HG02938 (cell line): Measurements from ENCODE around the gene LMO3.

ENCODE experiments used
- ATAC-seq: cut with Tn5 transposase; IDR thresholded peaks from one replicate; pipeline ENCODE4 v1.9.1; 2021; ENCODE audit warnings: mild to moderate bottlenecking, moderate library complexity; ENCODE audit not compliant: unreplicated experiment

Gene LMO3

DNA sequence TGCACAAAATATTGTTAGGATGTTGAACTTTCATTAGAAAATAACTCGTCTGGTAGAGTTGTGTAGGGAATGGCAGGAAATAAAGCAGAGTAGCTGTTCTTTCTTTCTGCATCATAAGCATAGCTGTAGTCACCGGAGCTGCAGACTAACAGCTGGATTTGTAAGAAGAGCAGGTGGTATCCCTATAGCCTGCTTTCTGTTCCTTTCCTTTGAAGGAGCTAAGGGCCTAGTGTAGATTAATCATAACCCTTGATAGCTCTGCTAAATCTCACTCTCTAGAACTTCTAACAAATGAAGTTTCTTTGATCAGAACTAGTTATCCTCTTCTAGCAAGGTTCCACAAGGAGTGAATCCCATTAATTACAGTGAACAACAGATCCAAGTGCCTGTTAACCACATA is 3.5 kb downstream of the LMO3 start:
- no peak for ATAC-seq

DNA sequence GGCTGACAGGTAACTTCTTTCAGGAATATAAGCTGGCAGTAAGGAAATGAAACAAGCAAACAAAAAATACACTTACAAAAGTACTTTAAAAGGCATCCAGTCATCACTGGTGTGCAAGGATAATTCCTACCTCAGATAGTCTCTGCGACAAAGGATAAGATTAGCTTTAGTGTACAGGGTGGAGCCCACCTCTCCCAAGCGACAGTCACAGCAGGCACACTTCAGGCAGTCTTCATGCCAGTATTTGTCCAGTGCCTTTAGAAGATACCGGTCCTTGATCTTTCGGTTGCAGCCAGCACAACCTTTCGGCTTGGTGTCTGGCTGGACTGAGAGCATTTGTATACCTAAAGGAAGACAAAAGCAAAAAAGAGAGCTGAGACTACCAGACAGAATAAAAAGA is 5.4 kb downstream of the LMO3 start:
- ATAC-seq: no peak

DNA sequence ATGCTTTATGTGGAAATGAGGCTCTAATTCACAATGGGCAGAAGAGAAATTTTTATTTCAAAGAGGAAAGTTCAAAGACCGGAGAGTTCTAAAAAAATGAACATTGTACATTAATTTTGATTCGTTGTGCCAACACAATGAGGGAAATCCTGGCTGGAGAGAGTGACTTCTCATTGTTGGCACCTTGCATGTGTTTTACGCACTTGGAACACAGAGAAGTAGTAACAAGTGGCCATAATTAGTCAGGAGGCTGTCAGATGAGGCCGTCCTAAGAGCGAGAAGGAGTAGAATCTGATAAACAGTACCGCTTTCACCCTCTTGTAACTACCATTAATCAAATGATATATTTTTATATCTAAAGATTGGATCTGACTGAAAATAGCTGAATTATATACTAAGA is 6.9 kb downstream of the LMO3 start:
- ATAC-seq: no peak

DNA sequence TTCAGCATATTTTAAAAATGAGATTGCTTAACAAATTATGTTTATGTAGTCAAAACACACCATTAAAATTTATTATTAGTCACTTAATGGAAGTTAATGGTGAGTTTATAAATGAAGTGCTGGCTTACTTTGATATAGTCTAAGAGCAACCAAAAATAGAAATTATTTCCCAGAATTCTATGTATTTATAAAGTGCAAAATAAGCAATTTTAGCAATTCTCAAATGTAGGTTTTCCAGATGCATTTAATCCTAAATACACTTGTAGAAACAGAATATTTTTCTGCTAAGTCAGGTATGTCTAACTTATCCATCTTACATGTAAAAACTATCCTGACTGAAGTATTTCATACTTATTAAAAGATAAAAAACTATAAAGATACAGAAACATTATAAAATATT is 11.2 kb downstream of the LMO3 start:
- no peak for ATAC-seq

DNA sequence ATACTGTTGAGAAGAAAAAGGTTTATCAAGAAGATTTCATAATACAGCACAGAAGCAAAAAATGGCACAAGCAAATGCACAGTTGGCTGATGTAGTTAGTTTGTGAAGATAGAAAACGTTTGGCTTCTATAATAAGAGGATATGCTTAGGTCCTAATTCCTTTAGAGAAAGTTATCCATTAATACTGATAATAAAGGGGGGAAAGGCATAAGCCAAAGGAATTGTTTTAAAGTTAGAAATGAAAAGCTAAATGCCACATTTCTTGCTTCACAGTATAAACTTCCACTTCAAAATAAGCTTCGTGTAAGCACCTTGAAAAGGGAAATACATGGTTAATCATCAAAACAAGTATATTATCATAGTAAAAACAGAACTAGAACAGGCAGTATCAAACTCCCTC is 12.4 kb downstream of the LMO3 start:
- no peak for ATAC-seq

DNA sequence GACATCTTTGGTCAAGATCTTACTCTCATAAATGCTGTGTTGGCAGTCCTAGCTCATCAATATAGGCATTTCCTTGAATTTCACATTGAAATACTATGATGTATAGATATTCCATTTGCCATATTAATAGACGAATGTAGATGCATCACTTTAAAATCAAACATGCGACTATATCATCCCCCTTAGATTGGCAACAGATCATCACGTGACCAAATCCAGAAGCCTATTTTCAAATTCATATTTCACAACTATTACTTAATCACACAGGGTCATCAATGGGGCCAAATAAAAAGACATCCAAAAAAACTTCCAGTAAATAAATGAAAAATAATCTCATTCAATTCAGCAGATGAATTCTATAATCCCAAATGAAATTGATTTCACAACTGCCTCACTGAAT is 15.3 kb downstream of the LMO3 start:
- ATAC-seq: no peak

DNA sequence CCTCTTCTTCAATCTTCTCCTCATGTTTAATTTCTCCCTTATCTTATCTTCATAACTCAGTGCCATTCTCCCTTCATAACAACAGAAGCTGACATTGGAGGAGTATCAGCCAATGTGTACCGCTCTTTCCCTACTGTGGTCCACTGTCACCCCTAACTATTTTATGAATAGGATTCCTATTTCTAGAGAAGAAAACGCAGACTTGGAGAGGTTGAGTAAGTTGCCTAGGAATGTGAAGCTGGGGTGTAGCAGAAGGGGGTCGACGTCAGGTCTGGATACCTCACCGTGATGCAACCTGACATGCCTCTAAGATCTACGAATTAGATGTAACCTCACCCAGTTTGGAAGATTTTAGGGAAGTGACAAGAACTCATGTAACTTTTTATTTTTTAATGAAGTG is 17.1 kb downstream of the LMO3 start:
- no peak for ATAC-seq

DNA sequence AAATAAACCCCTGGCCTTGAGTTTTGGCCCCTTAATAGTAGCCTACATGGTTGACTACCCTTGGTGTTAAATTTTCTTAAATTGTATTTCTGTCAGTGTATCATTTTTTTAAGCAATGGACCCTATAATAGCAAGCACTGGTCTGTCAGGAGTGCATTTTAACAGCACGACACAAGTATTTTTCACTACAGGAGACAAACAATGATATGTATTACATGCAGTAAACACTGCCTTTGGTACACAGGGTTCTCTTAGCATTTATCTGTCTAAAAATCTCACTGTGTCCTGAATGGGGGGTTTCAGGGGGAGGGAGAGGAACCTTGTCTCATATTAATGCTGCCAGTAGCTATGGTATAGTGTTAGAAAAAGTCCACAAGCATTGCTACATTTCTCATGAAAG is 18.4 kb downstream of the LMO3 start:
- ATAC-seq: no peak

DNA sequence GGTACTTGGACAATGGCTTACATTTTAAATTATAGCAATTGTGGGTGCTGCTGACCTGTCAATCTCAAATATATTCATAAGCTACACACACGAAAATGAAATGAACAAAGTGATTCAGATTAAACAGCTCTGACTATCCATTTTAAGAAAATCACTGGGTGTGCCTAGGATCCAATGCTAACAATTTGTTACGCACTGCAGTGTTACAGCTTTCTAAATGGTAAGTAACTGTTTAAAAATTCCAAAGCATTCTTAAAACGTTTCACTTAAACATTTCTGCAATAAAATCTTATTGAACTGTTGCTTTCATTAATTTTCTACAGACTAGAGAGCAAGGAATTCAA is 18.9 kb downstream of the LMO3 start:
- ATAC-seq: no peak

DNA sequence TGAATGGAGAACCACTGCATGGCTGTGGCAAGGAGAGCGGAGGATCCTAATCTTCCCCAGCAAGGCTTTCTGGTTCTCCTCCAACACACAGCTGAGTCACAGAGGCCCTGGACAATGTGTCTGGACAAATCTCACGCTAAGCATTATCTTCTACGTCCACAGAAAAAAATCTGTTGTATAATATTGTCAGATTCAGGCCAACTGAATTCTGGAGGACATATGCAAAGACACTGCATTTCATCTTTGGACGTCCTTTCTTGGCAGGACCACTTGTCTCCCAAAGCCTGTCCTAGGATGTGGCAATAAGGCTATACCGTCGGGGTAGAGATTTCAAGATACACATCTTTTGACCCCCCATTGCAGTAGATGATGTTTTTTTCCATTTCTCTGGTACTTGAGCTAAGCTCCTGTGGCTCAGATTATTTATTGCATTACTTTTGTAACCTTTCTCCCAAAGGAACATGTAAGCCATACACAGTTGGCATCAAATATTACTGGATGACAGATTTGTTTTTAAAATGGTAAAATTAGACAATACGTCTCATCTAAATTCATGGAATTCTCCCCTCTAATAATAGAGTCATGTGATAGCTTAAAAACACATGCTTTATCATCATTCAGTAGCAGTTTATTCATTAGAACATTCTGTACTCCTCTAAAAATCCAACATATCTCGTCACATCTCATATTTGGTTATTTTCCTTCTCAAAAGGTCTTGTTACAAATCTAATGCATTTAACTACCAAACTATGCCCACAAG is 19.4 kb downstream of the LMO3 start:
- ATAC-seq: no peak

DNA sequence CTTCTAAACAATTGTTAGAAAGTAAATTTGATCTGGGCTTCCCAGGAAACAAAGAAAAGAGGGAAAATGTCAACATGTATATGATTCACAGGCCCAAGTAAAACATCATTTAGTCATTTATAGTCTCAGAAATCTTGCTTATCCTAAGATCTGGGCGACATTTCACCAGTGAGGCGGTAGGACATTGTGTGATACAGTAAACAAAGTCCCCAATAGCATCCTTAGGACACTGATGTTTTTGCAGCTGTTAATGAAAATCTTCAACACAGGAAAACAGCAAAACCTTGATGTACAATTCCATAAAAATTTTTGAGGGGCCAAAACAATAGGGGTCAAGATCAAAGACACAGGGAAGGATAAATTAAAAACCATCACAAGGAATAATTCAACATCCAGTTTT is 20.2 kb downstream of the LMO3 start:
- ATAC-seq: no peak

DNA sequence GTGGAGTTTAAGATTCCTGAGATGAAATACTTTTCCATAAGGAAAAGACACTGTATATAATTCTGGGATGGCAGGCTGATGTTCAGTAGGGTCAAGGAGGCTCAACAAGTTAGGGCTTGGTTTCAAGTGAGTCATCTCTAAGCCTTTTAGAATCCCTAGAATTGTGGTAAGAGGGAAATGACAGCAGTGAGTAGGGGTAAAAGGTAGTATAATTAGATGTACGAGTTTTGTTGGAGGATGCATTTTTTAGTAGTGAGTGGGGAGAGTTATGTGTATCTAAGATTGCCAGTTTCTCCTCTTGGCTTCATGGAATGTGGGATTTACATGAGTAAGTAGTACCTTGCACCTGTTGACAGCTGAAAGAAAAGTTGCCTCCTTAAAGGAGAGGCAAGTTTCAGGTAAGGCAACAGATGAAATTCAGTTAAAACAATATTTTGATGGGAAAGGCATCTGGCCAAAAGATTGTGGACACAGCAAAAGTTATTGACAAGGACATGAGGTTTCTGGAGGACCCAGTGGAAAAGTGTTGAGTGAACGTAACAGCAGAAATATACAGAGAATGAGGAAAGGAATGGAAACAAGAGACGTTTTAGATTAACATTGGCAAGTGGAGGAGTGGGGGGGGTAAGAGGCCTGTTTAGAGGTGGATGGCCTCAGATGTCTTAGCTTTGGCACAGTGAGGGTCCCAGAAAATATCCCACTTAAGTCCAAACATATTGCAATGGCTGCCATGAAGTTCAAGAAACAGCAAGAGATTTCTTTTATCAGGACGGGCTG is 21.8 kb downstream of the LMO3 start:
- no peak for ATAC-seq

DNA sequence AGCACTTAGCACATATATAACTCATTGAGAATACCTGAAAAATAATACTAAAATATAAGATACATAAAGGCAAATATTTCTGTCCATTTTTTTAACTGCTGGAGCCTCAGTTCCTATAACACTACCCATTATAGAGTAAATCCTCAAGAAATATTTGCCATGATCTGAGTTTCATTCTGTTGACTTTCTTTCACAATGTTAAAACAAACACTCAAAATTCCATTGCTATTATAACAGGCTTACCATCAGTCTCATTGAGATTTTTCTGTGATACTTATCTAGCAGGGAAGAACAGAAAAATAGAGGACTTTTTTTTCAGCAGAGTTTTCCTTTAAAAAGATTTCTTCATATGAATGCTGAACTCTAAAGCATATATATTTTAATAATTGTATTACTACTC is 24.5 kb downstream of the LMO3 start:
- ATAC-seq: no peak

DNA sequence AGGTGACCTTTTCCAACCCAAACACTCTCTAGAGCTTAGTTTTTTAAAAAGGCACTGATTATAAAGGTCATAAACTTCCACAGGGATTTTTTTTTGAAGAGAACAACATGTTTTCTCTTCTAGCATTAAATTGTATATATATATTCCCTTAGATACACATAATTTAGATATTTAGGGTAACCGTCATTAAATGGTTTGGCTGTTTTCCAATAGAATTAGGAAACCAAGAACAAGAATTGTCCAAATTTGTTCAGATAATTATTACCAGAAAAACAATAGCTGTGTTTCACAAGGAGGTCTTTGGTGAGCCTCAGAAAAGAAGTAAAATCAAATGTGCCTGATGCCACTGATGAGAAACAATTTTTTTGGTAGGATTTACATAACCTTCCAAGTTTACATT is 26.9 kb downstream of the LMO3 start:
- no peak for ATAC-seq

DNA sequence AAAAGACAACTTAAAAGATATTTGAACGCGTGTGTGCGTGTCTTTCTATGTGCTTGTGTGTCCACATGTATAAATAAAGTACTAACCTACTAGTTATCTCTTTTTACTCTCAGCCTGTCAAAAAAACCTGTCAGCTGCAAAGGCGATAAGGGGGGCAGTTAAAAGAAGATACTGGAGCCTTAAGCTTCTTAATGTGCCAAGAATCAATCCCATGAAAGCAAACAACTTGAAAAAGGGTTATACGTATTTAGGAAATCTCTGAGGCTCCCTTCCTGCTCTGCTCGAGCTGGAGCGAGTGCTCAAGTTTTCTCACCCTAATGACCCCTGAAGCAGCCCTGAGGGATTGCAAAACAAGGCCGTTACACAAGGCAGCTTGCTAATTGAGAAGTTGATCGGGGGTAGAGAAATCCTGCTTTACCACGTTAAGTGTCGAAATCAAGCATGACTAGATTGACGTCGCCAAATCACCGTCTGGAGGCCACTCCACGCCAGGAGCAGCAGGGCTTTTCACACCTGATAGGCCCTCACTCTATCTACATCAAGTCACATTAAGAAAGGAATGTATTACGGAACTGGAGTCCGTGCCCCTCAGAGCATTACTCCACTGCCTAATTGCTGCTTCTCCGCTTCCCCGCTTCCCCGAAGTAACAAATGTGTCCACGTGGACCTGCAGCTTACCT is 32.4 kb downstream of the LMO3 start:
- no peak for ATAC-seq

DNA sequence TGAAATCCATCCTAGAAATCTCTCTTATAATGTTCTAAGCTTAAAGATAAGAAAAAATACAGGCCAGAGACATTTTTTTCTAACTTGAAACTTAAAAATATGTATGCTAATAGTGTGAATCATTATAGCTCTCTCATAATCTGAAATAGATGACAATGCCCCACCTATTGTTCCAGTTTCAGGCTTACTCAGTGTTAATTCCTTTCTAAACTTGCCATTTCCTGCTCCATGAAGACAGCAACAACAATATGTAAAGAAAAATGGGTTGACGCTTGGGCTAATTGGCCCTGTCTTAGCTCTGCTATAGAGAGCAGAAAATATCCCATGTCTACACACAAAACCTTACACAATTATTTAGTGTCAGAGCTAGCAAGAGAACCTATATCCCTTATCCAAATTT is 37.1 kb downstream of the LMO3 start:
- peak; percentile 75 for ATAC-seq

DNA sequence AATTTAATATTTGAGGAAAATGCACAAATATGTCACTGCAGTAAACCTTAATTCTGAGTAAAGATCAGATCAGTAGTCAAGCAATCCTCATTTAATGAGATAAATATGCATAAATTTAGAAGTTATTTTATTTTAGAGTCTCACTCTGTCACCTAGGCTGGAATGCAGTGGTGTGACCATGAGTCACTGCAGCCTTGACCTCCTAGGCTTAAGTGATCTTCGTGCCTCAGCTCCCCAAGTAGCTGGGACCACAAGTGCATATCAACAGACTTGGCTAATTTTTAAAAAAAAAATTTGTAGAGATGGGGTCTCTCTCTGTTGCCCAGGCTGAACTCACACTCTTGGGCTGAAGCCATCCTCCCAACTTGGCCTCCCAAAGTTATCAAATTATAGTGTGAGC is 41.3 kb downstream of the LMO3 start:
- ATAC-seq: no peak

DNA sequence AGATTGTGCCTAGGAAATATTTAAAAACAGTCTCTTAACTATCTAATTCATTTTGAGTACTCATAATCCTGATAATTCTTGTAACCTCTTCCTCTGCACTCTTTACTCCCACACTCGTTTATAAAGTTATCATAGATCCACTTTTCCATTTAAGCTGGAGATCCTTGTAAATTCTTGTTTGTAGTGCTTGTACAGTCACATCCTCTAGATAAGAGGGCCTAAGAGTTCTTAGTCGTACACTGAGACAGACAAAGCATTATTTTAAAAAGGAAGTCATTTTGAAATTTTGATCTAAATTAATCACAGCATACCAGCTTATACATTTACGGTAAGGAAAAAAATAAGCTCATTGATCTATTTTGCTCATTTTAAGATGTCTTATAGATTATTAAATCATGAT is 42.5 kb downstream of the LMO3 start:
- ATAC-seq: no peak

DNA sequence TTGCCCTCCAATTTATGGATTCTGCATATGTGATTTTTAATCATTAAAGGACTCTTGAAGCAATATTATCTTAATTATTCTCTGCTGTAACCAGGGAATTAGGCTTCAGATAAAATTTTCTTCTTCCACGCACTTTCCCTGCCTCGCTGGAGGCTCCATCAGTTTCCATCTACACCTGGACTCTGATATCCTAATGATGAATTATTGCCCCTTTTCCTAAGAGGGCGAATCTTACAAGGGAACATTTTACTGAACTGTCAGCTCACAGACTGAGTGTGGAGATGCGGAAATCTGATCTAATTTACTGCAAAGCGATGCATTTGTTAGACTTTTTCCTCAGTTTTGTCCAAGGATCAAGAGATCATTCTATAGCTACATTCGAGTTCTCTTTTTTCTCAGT is 43.0 kb downstream of the LMO3 start:
- no peak for ATAC-seq

DNA sequence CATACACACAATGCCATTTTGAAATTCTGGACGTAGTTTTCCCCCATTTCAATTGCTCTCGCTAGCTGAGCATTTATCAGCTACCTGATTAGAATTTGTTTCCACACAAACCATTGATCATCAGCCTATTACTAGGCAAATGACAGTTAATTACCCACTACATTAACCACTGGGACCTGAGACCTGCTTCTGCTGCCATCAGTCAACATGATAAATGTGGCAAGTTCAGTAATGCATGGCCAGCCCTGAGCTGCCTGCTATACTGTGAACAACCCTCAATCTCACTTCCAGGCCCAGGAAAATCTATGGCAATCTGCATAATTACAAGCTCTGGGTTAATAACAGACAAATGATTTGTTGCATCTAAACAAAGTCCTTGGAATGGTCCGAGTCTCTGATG is 43.5 kb downstream of the LMO3 start:
- no peak for ATAC-seq

DNA sequence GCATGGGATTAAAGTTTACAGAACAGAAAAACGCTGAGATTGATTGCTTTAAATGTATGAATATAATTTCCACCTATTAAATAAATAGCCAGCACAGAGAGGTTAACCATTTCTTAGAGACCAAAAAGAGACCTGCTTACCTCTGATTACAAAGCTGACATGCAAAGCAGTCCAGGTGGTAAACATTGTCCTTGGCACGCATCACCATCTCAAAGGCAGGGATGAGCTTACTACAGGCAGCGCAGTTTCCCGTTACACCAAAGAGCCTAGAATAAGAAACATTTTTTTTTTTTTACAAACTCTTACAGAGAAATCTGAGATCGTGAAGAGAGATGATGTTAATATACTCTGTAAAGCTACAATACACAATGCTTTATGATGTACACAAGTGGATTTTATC is 45.7 kb downstream of the LMO3 start:
- ATAC-seq: no peak

DNA sequence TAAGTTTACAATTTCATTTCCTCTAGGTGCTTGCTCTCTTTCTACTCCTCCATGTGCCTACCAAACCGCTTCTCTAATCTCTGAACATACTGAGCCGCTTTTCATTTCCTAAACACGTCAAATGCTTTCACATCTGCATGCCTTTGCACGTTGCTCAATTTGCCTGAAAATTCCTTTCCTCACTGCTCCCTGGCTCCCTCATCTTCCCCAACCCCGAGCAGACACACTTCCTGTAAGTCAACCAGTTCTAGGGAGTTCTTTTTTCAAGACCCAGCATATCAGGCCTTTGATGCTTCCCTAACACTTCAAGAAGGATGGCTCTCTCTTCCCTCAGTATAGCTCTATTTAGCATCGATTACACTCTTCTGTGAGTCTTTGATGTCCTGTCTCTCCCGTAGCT is 50.3 kb downstream of the LMO3 start:
- ATAC-seq: no peak
